Transverse colon (tissue), 4 donors: ENCODE data around the gene PFDN5. TPM values are rescaled to one million over a fixed set of nuclear protein-coding genes. Genes with fewer than 3 reads are reported as not detected.

Experiments
- DNase-seq: peaks from one replicate; pipeline ENCODE4 v3.0.0-alpha.2; 2019
- H3K27ac ChIP-seq, 4 donors: fragments of 200-600 bp; sonication (generic); 2 replicates each; pipeline ENCODE4 v1.5.1; 2016 to 2018; ENCODE audit warnings: inconsistent platforms in 4 of 4
- H3K27me3 ChIP-seq: fragments of 200-600 bp; sonication (generic); 2 replicates; pipeline ENCODE4 v1.5.1; 2017; ENCODE audit warnings: inconsistent platforms
- H3K36me3 ChIP-seq, 4 donors: fragments of 200-600 bp; sonication (generic); 2 replicates each; pipeline ENCODE4 v1.5.1; 2017 to 2019; ENCODE audit warnings: inconsistent platforms in 4 of 4
- H3K4me1 ChIP-seq, 4 donors: fragments of 200-600 bp; sonication (generic); 2 replicates each; pipeline ENCODE4 v1.5.1; 2017 to 2020; ENCODE audit warnings: inconsistent platforms in 4 of 4
- H3K4me3 ChIP-seq, 4 donors: fragments of 200-600 bp; sonication (generic); 1 replicate in 1 of 4; 2 replicates in 3 of 4; pipeline versions ENCODE4 v1.5.1 to v1.6.1; 2017 to 2019; ENCODE audit warnings: inconsistent platforms in 4 of 4
- H3K9me3 ChIP-seq, 2 donors: fragments of 200-600 bp; sonication (generic); 2 replicates each; pipeline ENCODE4 v1.5.1; 2017 to 2019; ENCODE audit warnings: inconsistent platforms in 2 of 2
- EP300 ChIP-seq: sonication (generic); formaldehyde crosslinking; IDR thresholded peaks from one replicate; pipeline ENCODE4 v1.6.1; 2017; ENCODE audit warnings: antibody characterized with exemption, low read depth
- POLR2A ChIP-seq: fragments of 450-650 bp; IDR thresholded peaks from one replicate; pipeline ENCODE4 v1.6.1; 2016; ENCODE audit warnings: antibody characterized with exemption, mild to moderate bottlenecking, moderate library complexity
- POLR2AphosphoS5 ChIP-seq, 3 donors: sonication (generic); formaldehyde crosslinking; IDR thresholded peaks; one replicate each; pipeline ENCODE4 v1.6.1; 2016; ENCODE audit warnings: antibody characterized with exemption in 3 of 3
- WGBS, 2 donors: methylation state at CpG; one replicate each; pipeline ENCODE4 v1.1.5; 2018; ENCODE audit warnings: low coverage in 1 of 2; 5-methylcytosine and 5-hydroxymethylcytosine counted together
- in situ Hi-C, 4 donors: fragments of 200-750 bp; cut with MboI; loops; one replicate each; pipeline versions ENCODE4 v1.15.0 to v1.15.1; 2017; ENCODE audit warnings: low sequenced_read_pairs in 3 of 4, low pct_ligation_motif_present in 1 of 4, low pct_unique_long_range_greater_than_20kb in 1 of 4
- intact Hi-C: fragments of 100-400 bp; cut with DNase I; formaldehyde crosslinking; loops from one replicate; pipeline ENCODE4 v1.15.1; 2023; ENCODE audit warnings: low total_unique reads
- total RNA-seq, 4 donors: library from RNA; depleted of rRNA; stranded (reverse); fragments of >200 nt; gene quantifications; one replicate each; pipeline ENCODE4 v1.1.0, GENCODE V29; 2016
- TF ChIP-seq, protein P1 (sequence below), 5 experiments: fragments of 200-600 bp in 3 of 5; fragments of 450-650 bp in 2 of 5; sonication (generic) in 3 of 5; IDR thresholded peaks; 1 replicate in 2 of 5; 2 replicates in 3 of 5; pipeline ENCODE4 v1.5.1; 2016 to 2017; ENCODE audit warnings: antibody characterized with exemption in 5 of 5, inconsistent platforms in 3 of 5, mild to moderate bottlenecking in 2 of 5, moderate library complexity in 1 of 5

PFDN5 gene
- total RNA-seq, 4 donors from 2014 or later = 244 to 451 (median 381) TPM

DNA sequence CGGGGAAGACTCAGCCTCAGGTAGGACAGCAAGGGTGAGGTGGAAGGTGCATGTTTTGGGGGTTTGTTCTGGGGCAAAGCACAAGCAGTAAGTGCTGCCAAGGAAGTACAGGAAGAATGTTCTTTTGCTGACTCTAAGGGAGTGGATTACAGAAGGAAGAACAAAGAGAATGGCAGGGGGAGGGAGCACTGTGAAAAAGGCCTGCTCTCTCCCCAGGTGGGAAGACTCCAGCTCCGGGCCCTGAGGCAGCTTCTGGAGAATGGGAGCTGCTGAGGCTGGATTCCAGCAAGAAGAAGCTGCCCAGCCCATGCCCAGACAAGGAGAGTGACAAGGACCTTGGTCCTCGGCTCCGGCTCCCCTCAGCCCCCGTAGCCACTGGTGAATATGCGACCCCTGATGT is 7.0 kb upstream of the PFDN5 start:
- H3K4me1 ChIP-seq = no peaks in the 10 kb centered on the region
- no peaks in the 10 kb centered on the region for H3K36me3 ChIP-seq
- no peak overlapping the region for H3K27ac ChIP-seq
- no peaks in the 10 kb centered on the region for H3K9me3 ChIP-seq
- intact Hi-C loops = loop anchor here (5.0 to 10.0 kb wide), 2 partner anchors 71 to 224 kb away; no protein-coding TSS in a partner anchor
- in situ Hi-C loops = loop anchor here in 3 of 4 donors (10.0 to 25.0 kb wide), 2 partner anchors 74 to 226 kb away; partner anchors contain the start of gene TNS2 (in 1 of the 3)
- TF ChIP-seq POLR2AphosphoS5 (IDR thresholded peaks at IDR 0.05) = no peak
- no peak for TF ChIP-seq EP300
- TF ChIP-seq, protein P1, sequence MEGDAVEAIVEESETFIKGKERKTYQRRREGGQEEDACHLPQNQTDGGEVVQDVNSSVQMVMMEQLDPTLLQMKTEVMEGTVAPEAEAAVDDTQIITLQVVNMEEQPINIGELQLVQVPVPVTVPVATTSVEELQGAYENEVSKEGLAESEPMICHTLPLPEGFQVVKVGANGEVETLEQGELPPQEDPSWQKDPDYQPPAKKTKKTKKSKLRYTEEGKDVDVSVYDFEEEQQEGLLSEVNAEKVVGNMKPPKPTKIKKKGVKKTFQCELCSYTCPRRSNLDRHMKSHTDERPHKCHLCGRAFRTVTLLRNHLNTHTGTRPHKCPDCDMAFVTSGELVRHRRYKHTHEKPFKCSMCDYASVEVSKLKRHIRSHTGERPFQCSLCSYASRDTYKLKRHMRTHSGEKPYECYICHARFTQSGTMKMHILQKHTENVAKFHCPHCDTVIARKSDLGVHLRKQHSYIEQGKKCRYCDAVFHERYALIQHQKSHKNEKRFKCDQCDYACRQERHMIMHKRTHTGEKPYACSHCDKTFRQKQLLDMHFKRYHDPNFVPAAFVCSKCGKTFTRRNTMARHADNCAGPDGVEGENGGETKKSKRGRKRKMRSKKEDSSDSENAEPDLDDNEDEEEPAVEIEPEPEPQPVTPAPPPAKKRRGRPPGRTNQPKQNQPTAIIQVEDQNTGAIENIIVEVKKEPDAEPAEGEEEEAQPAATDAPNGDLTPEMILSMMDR (IDR thresholded peaks at IDR 0.05) = no peak
- no peak for TF ChIP-seq POLR2A
- DNase-seq = no peak
- H3K27me3 ChIP-seq = no peaks in the 10 kb centered on the region
- 80 to 89% methylated on average over 1 to 6 of the region's 6 CpGs for WGBS, 2 donors
- no peak overlapping the region for H3K4me3 ChIP-seq

DNA sequence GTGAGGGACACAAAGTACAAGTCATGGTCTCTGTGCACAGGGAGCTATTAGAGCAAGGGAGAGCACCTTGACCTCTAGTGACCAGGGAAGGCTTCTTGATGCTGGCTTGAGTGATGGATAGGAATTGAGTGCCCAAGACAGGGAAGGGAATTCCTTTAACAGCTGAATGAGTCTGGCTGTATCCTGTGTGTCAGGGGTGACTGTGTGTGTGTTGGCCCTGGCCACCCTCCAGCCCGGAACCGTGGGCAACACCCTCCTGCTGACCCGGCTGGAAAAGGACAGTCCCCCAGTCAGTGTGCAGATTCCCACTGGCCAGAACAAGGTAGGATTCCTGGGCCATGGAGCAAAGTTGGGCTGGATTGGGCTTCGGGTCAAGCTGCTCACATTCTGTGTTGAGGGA is 5.5 kb upstream of the PFDN5 start:
- DNase-seq = no peak
- WGBS, 2 donors = 77% methylated on average over 4 of the region's 4 CpGs; no CpG with 5 or more reads in 1 of the 2 donors
- in situ Hi-C loops = loop anchor here in 3 of 4 donors (10.0 to 25.0 kb wide), 2 partner anchors 75 to 228 kb away; partner anchors contain the start of gene TNS2 (in 1 of the 3)
- H3K27me3 ChIP-seq = no peaks in the 10 kb centered on the region
- H3K4me1 ChIP-seq = peaks cover 0 to 4% (median 2%) of the 10 kb centered on the region in 4 donors
- H3K9me3 ChIP-seq = no peaks in the 10 kb centered on the region
- H3K36me3 ChIP-seq = no peaks in the 10 kb centered on the region
- no peak for TF ChIP-seq POLR2AphosphoS5 (IDR thresholded peaks at IDR 0.05)
- no peak for TF ChIP-seq POLR2A
- no peak for TF ChIP-seq EP300
- TF ChIP-seq, protein P1 (IDR thresholded peaks at IDR 0.05) = no peak
- no peak overlapping the region for H3K27ac ChIP-seq
- intact Hi-C loops = loop anchor here (5.0 to 10.0 kb wide), 2 partner anchors 73 to 225 kb away; no protein-coding TSS in a partner anchor
- H3K4me3 ChIP-seq = no peak overlapping the region

DNA sequence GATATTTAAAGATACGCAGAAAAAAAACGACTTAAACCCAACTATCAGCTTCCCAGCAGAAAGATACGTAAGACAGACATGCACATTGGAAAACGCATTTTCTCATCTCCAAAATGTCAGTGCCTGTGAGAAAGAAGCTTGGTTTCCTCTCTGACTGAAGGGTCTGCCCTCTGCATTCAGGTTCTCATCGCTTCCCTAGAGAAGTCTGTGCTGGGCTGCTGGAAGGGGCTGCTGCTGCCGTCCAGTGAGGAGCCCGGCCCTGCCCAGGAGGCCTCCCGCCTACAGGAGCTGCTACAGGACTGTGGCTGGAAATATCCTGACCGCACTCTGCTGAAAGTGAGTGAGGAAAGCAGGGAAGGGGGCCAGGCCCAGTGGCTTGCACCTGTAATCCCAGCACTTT is 4.7 kb upstream of the PFDN5 start:
- H3K27ac ChIP-seq = no peak overlapping the region
- no peaks in the 10 kb centered on the region for H3K9me3 ChIP-seq
- H3K27me3 ChIP-seq = no peaks in the 10 kb centered on the region
- no peak overlapping the region for H3K4me3 ChIP-seq
- TF ChIP-seq POLR2A (no peak), EP300 (no peak), POLR2AphosphoS5 (IDR thresholded peaks at IDR 0.05) (no peak)
- TF ChIP-seq, protein P1 (IDR thresholded peaks at IDR 0.05) = no peak
- in situ Hi-C loops = loop anchor here in 1 of 4 donors (25.0 kb wide), 1 partner anchor 228 kb away; the partner anchor contains the start of gene TNS2
- no peaks in the 10 kb centered on the region for H3K36me3 ChIP-seq
- WGBS, 2 donors = 78 to 100% methylated on average over 2 to 9 of the region's 9 CpGs
- DNase-seq = no peak
- intact Hi-C loops = no loop called here
- H3K4me1 ChIP-seq = peaks cover 0 to 6% (median 3%) of the 10 kb centered on the region in 4 donors

DNA sequence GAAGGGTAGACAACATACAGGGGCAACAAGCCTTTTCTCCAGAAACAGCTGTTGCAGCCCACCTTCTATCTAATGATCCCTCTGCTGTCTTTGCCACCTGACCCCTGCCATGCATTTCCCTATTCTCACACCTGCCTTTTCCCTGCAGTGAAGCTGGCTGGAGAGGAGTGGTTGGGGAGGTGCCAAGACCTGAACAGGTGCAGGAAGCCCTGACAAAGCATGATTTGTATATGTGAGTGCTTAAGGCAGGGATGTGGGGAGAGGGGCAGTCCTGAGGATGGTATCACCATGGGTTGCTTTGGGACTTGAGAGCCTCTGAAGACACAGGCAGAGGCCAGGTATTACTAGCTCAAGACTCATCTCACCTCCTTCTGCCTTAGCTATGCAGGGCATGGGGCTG is 2.9 kb upstream of the PFDN5 start:
- H3K27me3 ChIP-seq = no peaks in the 10 kb centered on the region
- in situ Hi-C loops = loop anchor here in 1 of 4 donors (25.0 kb wide), 1 partner anchor 230 kb away; the partner anchor contains the start of gene TNS2
- H3K36me3 ChIP-seq = no peaks in the 10 kb centered on the region
- H3K4me3 ChIP-seq = no peak overlapping the region
- TF ChIP-seq, protein P1 (IDR thresholded peaks at IDR 0.05) = no peak
- TF ChIP-seq EP300 (no peak), POLR2A (no peak), POLR2AphosphoS5 (IDR thresholded peaks at IDR 0.05) (no peak)
- DNase-seq = no peak
- peaks cover 7 to 22% (median 14%) of the 10 kb centered on the region in 4 donors for H3K4me1 ChIP-seq
- intact Hi-C loops = no loop called here
- no peaks in the 10 kb centered on the region for H3K9me3 ChIP-seq
- H3K27ac ChIP-seq = no peak overlapping the region
